GM23248 (cell line): ENCODE measurements around the gene CRHBP.

Experiments
- EZH2 ChIP-seq: fragments of 200-600 bp; sonication (generic); IDR thresholded peaks from 2 replicates; pipeline ENCODE4 v1.6.1; 2018; ENCODE audit warnings: antibody characterized with exemption, mild to moderate bottlenecking; ENCODE audit not compliant: insufficient read depth, poor library complexity, severe bottlenecking
- EZH2phosphoT487 ChIP-seq: fragments of 200-600 bp; sonication (generic); IDR thresholded peaks from 2 replicates; pipeline ENCODE4 v1.6.1; 2018; ENCODE audit warnings: antibody characterized with exemption, moderate library complexity, mild to moderate bottlenecking, low read depth; ENCODE audit not compliant: insufficient read depth

GRCh38 chr5:76946090-76946489 lies 6.8 kb upstream of the CRHBP start:
- TF ChIP-seq EZH2phosphoT487 (no peak), EZH2 (no peak)
